ENCODE results near the gene STK4.

DNA sequence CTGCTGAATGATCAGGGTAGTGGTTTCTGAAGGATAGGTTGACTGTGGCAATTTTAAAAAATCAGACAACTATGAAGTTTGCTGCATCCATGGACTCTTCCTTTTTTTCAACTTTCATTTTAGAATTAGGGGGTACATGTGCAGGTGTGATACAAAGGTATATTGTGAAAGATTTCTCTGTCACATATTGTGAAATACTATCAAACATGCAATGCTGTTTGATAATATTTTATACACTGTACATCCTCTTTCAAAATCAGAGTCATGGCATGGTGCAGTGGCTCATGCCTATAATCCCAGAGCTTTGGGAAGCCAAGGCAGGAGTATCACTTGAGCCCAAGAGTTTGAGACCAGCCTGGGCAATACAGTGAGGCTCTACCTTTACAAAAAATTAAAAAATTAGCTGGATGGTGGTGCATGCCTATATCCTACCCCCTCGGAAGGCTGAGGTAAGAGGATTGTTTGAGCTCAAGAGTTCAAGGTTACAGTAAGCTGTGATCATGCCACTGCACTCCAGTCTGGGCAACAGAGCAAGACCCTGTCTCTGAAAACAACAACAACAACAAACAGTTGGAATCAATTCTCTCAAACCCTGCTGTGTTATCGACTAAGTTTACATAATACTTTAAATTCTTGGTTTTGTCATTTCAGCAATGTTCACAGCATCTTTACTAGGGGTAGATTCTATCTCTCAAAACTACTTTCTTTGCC, 153.4 kb downstream of the STK4 start:
- TF ChIP-seq CTCF (IDR thresholded peaks at IDR 0.05) (no peak), POLR2A (IDR thresholded peaks at IDR 0.05) (no peak)
